GM23338 (cell line): ENCODE data around the gene ATP5F1A. TPM values are rescaled to one million over a fixed set of nuclear protein-coding genes. Genes with fewer than 3 reads are reported as not detected.

Source experiments
- ATAC-seq: fragments of 200-7000 bp; cut with Tn5 transposase; 3 replicates; pipeline ENCODE4 v1.9.1; 2020
- DNase-seq: peaks from one replicate; pipeline ENCODE4 v3.0.0-alpha.2; 2015; ENCODE audit warnings: low spot score
- H2AFZ ChIP-seq: fragments of 200-600 bp; sonication (generic); 2 replicates; pipeline ENCODE4 v1.8.0; 2016; ENCODE audit warnings: antibody characterized with exemption, mild to moderate bottlenecking, moderate library complexity
- H3F3A ChIP-seq: fragments of 200-600 bp; sonication (generic); replicated peaks from 2 replicates; pipeline ENCODE4 v1.8.0; 2017; ENCODE audit warnings: antibody characterized with exemption, mixed run types, low read depth
- H3K27ac ChIP-seq: fragments of 200-600 bp; sonication (generic); 2 replicates; pipeline ENCODE4 v1.6.1; 2016; ENCODE audit warnings: low read depth
- H3K27me3 ChIP-seq: fragments of 200-600 bp; sonication (generic); 2 replicates; pipeline ENCODE4 v1.8.0; 2016; ENCODE audit warnings: mild to moderate bottlenecking, mixed run types, moderate library complexity; ENCODE audit not compliant: insufficient read depth
- H3K36me3 ChIP-seq: fragments of 200-600 bp; sonication (generic); 2 replicates; pipeline ENCODE4 v1.8.0; 2016; ENCODE audit warnings: mild to moderate bottlenecking; ENCODE audit not compliant: insufficient read depth
- H3K4me1 ChIP-seq: fragments of 200-600 bp; sonication (generic); 2 replicates; pipeline ENCODE4 v1.8.0; 2016; ENCODE audit warnings: mild to moderate bottlenecking, moderate library complexity; ENCODE audit not compliant: insufficient read depth
- H3K4me2 ChIP-seq: fragments of 200-600 bp; sonication (generic); 2 replicates; pipeline ENCODE4 v1.7.1; 2017; ENCODE audit warnings: mixed run types
- H3K4me3 ChIP-seq: fragments of 200-600 bp; sonication (generic); 2 replicates; pipeline ENCODE4 v1.6.1; 2016; ENCODE audit warnings: mixed run types
- H3K79me2 ChIP-seq: fragments of 200-600 bp; sonication (generic); replicated peaks from 2 replicates; pipeline ENCODE4 v1.8.0; 2017; ENCODE audit warnings: mild to moderate bottlenecking; ENCODE audit not compliant: insufficient read depth
- H3K9me2 ChIP-seq: fragments of 200-600 bp; sonication (generic); 2 replicates; pipeline ENCODE4 v1.8.0; 2017; ENCODE audit not compliant: insufficient read depth
- H4K20me1 ChIP-seq: fragments of 200-600 bp; sonication (generic); replicated peaks from 2 replicates; pipeline ENCODE4 v1.8.0; 2017; ENCODE audit warnings: mild to moderate bottlenecking; ENCODE audit not compliant: insufficient read depth
- H3K27ac Mint-ChIP-seq: 2 replicates; pipeline ENCODE4 v1.8.0; 2020; ENCODE audit warnings: inconsistent platforms, mild to moderate bottlenecking, moderate library complexity, mixed read lengths
- H3K27me3 Mint-ChIP-seq: 3 replicates; pipeline ENCODE4 v1.8.0; 2022; ENCODE audit warnings: low read depth, mild to moderate bottlenecking, moderate library complexity, mixed read lengths, inconsistent platforms; ENCODE audit not compliant: insufficient read depth, poor library complexity
- H3K36me3 Mint-ChIP-seq: 3 replicates; pipeline ENCODE4 v1.8.0; 2021; ENCODE audit warnings: low read depth, mild to moderate bottlenecking, inconsistent platforms, moderate library complexity, mixed read lengths
- H3K4me1 Mint-ChIP-seq: 3 replicates; pipeline ENCODE4 v1.8.0; 2020; ENCODE audit warnings: mild to moderate bottlenecking, inconsistent platforms, mixed read lengths
- H3K4me3 Mint-ChIP-seq: 3 replicates; pipeline ENCODE4 v1.8.0; 2021; ENCODE audit warnings: moderate library complexity, mild to moderate bottlenecking, inconsistent platforms, mixed read lengths
- H3K9me3 Mint-ChIP-seq: 3 replicates; pipeline ENCODE4 v1.8.0; 2020; ENCODE audit warnings: moderate library complexity, mild to moderate bottlenecking, inconsistent platforms, mixed read lengths
- ETS1 ChIP-seq: IDR thresholded peaks from 2 replicates; pipeline ENCODE4 v1.6.1; 2016; ENCODE audit warnings: antibody characterized with exemption
- JUNB ChIP-seq: IDR thresholded peaks from one replicate; pipeline ENCODE4 v1.6.1; 2016; ENCODE audit warnings: antibody characterized with exemption; ENCODE audit not compliant: unreplicated experiment
- POLR2AphosphoS5 ChIP-seq: IDR thresholded peaks from 2 replicates; pipeline ENCODE4 v1.6.1; 2016; ENCODE audit warnings: antibody characterized with exemption, low read depth
- ZNF331 ChIP-seq: fragments of 250-450 bp; sonication (Bioruptor Pico); IDR thresholded peaks from 2 replicates; pipeline ENCODE4 v1.5.0; 2020; ENCODE audit warnings: low read depth, mild to moderate bottlenecking, moderate library complexity
- ZNF462 ChIP-seq: fragments of 250-450 bp; sonication (Bioruptor Pico); IDR thresholded peaks from 2 replicates; pipeline ENCODE4 v1.5.0; 2020; ENCODE audit warnings: mild to moderate bottlenecking, moderate library complexity
- polyA plus RNA-seq: library from polyadenylated mRNA; unstranded; fragments of >200 nt; fragmentation: Nextera tagmentation; extraction: Ambion mirVana; gene quantifications from 2 replicates; pipeline ENCODE4 v1.2.1, GENCODE V29; 2016
- total RNA-seq: library from RNA; depleted of rRNA; stranded (reverse); fragments of >200 nt; shearing (Covaris generic); gene quantifications from 2 replicates; pipeline ENCODE4 v1.2.3, GENCODE V29; 2014

ATP5F1A gene
- total and polyA plus RNA-seq, 2 experiments from 2014 or later, result 353 to 822 TPM

GRCh38 chr18:46080156-46080555, 17.9 kb downstream of the ATP5F1A start:
- Histone ChIP-seq H2AFZ (no peak overlapping the region), H3K27me3 (no peaks in the 10 kb centered on the region), H3K4me2 (no peak overlapping the region), H3K4me1 (no peaks in the 10 kb centered on the region), H3K79me2 (no peaks in the 10 kb centered on the region), H3F3A (peaks cover 13% of the 10 kb centered on the region; the same call in 1 of the 2 replicates), H3K9me2 (no peaks in the 10 kb centered on the region), H3K36me3 (peaks cover 56% of the 10 kb centered on the region), H3K4me3 (no peak overlapping the region), H4K20me1 (peaks cover 31% of the 10 kb centered on the region), H3K27ac (no peak overlapping the region)
- no peak overlapping the region for H3K4me3 Mint-ChIP-seq
- TF ChIP-seq JUNB (no peak), ETS1 (no peak), ZNF462 (no peak), POLR2AphosphoS5 (no peak), ZNF331 (CRISPR knock-in tag) (no peak)
- peaks cover 67% of the 10 kb centered on the region for H3K36me3 Mint-ChIP-seq
- no peak for DNase-seq
- H3K27me3 Mint-ChIP-seq, result peaks cover 2% of the 10 kb centered on the region
- H3K4me1 Mint-ChIP-seq, result no peaks in the 10 kb centered on the region
- H3K9me3 Mint-ChIP-seq, result no peaks in the 10 kb centered on the region
- no peak for ATAC-seq
- H3K27ac Mint-ChIP-seq, result no peak overlapping the region

GRCh38 chr18:46079336-46079735, 18.8 kb downstream of the ATP5F1A start:
- no peak overlapping the region for H3K4me3 ChIP-seq
- peaks cover 59% of the 10 kb centered on the region for H3K36me3 Mint-ChIP-seq
- H3K9me2 ChIP-seq, result no peaks in the 10 kb centered on the region
- peaks cover 48% of the 10 kb centered on the region for H3K36me3 ChIP-seq
- DNase-seq (no peak), ATAC-seq (no peak)
- no peaks in the 10 kb centered on the region for H3K27me3 ChIP-seq
- H3K4me2 ChIP-seq, result no peak overlapping the region
- peaks cover 2% of the 10 kb centered on the region for H3K27me3 Mint-ChIP-seq
- H4K20me1 ChIP-seq, result peaks cover 31% of the 10 kb centered on the region
- no peak overlapping the region for H3K27ac ChIP-seq
- H3K4me1 ChIP-seq, result no peaks in the 10 kb centered on the region
- no peaks in the 10 kb centered on the region for H3K9me3 Mint-ChIP-seq
- no peak overlapping the region for H3K27ac Mint-ChIP-seq
- no peak overlapping the region for H3K4me3 Mint-ChIP-seq
- H3K4me1 Mint-ChIP-seq, result no peaks in the 10 kb centered on the region
- H2AFZ ChIP-seq, result no peak overlapping the region
- H3F3A ChIP-seq, result peaks cover 9% of the 10 kb centered on the region; the same call in 1 of the 2 replicates
- H3K79me2 ChIP-seq, result no peaks in the 10 kb centered on the region
- no peak for TF ChIP-seq POLR2AphosphoS5
- no peak for TF ChIP-seq ZNF331 (CRISPR knock-in tag)
- no peak for TF ChIP-seq JUNB
- no peak for TF ChIP-seq ZNF462
